ENCODE data around the gene MDH1B. TPM values are rescaled to one million over a fixed set of nuclear protein-coding genes. Genes with fewer than 3 reads are reported as not detected.
A peak's percentile ranks its signal among the peaks of the same experiment; 100 is the strongest.
"Not testable (repeated sequence)": the region's sequence is repeated elsewhere in the genome, so short reads cannot be mapped to it uniquely, and the experiment has no call there.

Gene MDH1B
- total RNA-seq = under 1 TPM; 0.55 to 0.57 TPM

DNA sequence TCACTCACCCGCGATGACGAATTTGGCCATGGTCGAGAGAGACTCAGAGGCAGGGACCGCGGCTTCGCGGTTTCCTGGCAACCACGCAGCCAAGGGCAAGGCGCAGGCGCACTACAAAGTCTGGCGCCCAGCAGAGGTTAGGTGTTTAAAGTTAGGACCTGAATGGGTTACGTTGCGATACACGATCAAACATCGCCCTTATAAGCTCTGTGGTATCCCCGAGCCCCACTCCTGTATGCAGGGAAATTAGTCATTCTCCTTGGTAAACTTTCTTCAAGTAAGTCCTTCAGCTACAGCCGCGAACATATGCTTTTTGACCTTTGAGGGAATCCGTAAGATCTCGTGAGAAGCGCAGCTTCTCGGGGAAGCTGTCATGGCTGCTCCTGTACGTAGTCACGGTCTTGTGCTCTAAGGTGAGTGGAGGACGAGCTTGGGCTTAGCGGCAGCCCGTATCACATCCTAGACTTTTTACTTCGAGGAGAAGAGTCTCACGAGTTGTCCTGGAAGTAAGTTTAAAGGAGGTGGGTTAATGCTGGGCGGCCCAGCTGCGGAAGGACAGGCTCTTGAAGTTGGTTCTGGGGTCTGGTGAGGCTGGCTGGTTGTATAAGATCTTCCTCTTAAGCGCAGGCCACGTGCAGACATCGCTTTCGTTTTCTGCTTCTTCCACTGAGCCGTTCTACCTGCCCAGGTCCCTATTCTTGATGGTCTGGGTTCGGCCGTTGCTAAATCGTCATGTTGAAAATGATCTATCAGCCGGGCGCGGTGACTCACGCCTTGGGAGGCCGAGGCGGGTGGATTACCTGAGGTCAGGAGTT is at the start of gene MDH1B, which contains the start of gene FASTKD2:
MDH1B (minus strand) TSS at position 87 of the 815 bp plus-strand sequence; CDS start at position 30, 57 bp downstream.
FASTKD2 (plus strand) TSS at position 365 of the 815 bp plus-strand sequence. CDS start 1,088 bp downstream, outside the sequence.
- no peaks in the 10 kb centered on the region for H3K9me3 Mint-ChIP-seq (ENCODE audit: insufficient read depth)
- ChIA-PET POLR2A (interaction anchor here (0.7 to 1.6 kb wide), 6 partner anchors 13 to 861 kb away, joined by 3 to 5 read pairs (median 3); partner anchors contain the start of gene KLF7), CTCF (interaction anchor here (0.8 to 2.8 kb wide), 4 partner anchors 16 to 708 kb away, joined by 3 to 18 read pairs (median 8); no protein-coding TSS in a partner anchor)
- H3K27ac Mint-ChIP-seq = peak within 1 kb of the TSS; percentile 96
- peak within 1 kb of the TSS; percentile 90 for H3K4me3 Mint-ChIP-seq
- DNase-seq (peak; percentile 88), ATAC-seq (peak; percentile 92)
- H3K27me3 Mint-ChIP-seq (ENCODE audit: low read depth) = no peaks in the 10 kb centered on the region
- H3K4me1 Mint-ChIP-seq (ENCODE audit: low read depth) = peaks cover 35% of the 10 kb centered on the region
- H3K36me3 Mint-ChIP-seq (ENCODE audit: low read depth) = peaks cover 21% of the 10 kb centered on the region

GRCh38 chr2:206814498-206814897 is 49.4 kb upstream of the MDH1B start:
- CTCF ChIA-PET = interaction anchor here (1.0 to 1.1 kb wide), 2 partner anchors 13 to 15 kb away, joined by 3 to 4 read pairs; no protein-coding TSS in a partner anchor
- POLR2A ChIA-PET = interaction anchor here (0.5 kb wide), 1 partner anchor 716 kb away, joined by 3 read pairs; the partner anchor contains the start of gene CREB1
- ATAC-seq (no peak), DNase-seq (no peak)
- no peaks in the 10 kb centered on the region for H3K36me3 Mint-ChIP-seq (ENCODE audit: low read depth)
- H3K27ac Mint-ChIP-seq = no peak overlapping the region
- no peaks in the 10 kb centered on the region for H3K9me3 Mint-ChIP-seq (ENCODE audit: insufficient read depth)
- no peak overlapping the region for H3K4me3 Mint-ChIP-seq
- H3K27me3 Mint-ChIP-seq (ENCODE audit: low read depth) = no peaks in the 10 kb centered on the region
- no peaks in the 10 kb centered on the region for H3K4me1 Mint-ChIP-seq (ENCODE audit: low read depth)

- DNase-seq; H3K4me1 Mint-ChIP-seq (ENCODE audit: low read depth); CTCF ChIA-PET; H3K27ac Mint-ChIP-seq; ATAC-seq; H3K27me3 Mint-ChIP-seq (ENCODE audit: low read depth); H3K36me3 Mint-ChIP-seq (ENCODE audit: low read depth); POLR2A ChIA-PET; H3K4me3 Mint-ChIP-seq; H3K9me3 Mint-ChIP-seq (ENCODE audit: insufficient read depth): not testable (repeated sequence)
These were observed 47.3 kb upstream of the MDH1B start for GRCh38 chr2:206812471-206812870.

GRCh38 chr2:206807624-206808023 is 42.5 kb upstream of the MDH1B start:
- H3K27me3 Mint-ChIP-seq (ENCODE audit: low read depth); POLR2A ChIA-PET; CTCF ChIA-PET; H3K4me1 Mint-ChIP-seq (ENCODE audit: low read depth); ATAC-seq; H3K27ac Mint-ChIP-seq; H3K4me3 Mint-ChIP-seq; H3K36me3 Mint-ChIP-seq (ENCODE audit: low read depth); DNase-seq; H3K9me3 Mint-ChIP-seq (ENCODE audit: insufficient read depth): not testable (repeated sequence)

DNA sequence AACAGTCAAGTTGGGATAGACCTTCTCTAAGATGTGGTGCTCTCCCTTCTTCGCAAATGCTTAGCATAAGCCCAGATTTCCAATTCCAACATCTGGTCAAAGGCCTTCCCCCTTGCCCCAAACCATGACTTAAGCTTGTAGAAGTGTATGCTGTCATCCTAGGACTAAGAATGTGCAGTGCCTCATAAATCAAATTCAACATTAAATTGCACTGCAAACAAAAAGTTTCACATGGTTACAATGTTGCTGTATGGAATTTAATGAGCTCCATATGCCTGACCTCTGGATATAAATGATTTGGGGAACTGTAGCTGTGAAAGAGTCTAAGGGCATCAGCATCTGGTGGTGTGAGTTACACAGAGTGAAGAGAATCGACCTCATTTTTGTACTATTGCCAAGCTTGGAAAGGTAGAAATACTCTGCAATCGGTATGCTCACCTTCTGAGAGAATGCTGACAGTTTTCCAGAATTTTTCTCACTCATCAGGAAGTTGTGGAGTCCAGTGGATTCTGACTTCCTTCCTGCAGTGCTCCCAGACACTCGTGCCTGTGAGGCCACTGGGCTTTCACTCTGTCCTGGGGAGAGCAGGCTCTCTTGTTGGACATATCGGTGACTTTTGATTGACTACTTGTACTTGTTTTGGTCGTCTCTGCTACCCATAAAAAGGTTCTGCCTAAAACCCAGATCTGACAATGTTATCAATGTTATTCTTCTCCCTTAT is 40.9 kb upstream of the MDH1B start:
- ATAC-seq (no peak), DNase-seq (no peak)
- Mint-ChIP-seq H3K4me1 (ENCODE audit: low read depth) (peaks cover 7% of the 10 kb centered on the region), H3K27me3 (ENCODE audit: low read depth) (no peaks in the 10 kb centered on the region), H3K27ac (no peak overlapping the region), H3K4me3 (no peak overlapping the region), H3K36me3 (ENCODE audit: low read depth) (no peaks in the 10 kb centered on the region), H3K9me3 (ENCODE audit: insufficient read depth) (no peaks in the 10 kb centered on the region)
- POLR2A ChIA-PET = no interaction called here
- CTCF ChIA-PET = no interaction called here

- H3K4me3 Mint-ChIP-seq = no peak overlapping the region
- DNase-seq (no peak), ATAC-seq (no peak)
- H3K27ac Mint-ChIP-seq = no peak overlapping the region
- H3K36me3 Mint-ChIP-seq (ENCODE audit: low read depth) = no peaks in the 10 kb centered on the region
- H3K27me3 Mint-ChIP-seq (ENCODE audit: low read depth) = no peaks in the 10 kb centered on the region
- no peaks in the 10 kb centered on the region for H3K9me3 Mint-ChIP-seq (ENCODE audit: insufficient read depth)
- ChIA-PET CTCF (no interaction called here), POLR2A (no interaction called here)
- peaks cover 15% of the 10 kb centered on the region for H3K4me1 Mint-ChIP-seq (ENCODE audit: low read depth)
These were observed 39.2 kb upstream of the MDH1B start for GRCh38 chr2:206804326-206804725.

DNA sequence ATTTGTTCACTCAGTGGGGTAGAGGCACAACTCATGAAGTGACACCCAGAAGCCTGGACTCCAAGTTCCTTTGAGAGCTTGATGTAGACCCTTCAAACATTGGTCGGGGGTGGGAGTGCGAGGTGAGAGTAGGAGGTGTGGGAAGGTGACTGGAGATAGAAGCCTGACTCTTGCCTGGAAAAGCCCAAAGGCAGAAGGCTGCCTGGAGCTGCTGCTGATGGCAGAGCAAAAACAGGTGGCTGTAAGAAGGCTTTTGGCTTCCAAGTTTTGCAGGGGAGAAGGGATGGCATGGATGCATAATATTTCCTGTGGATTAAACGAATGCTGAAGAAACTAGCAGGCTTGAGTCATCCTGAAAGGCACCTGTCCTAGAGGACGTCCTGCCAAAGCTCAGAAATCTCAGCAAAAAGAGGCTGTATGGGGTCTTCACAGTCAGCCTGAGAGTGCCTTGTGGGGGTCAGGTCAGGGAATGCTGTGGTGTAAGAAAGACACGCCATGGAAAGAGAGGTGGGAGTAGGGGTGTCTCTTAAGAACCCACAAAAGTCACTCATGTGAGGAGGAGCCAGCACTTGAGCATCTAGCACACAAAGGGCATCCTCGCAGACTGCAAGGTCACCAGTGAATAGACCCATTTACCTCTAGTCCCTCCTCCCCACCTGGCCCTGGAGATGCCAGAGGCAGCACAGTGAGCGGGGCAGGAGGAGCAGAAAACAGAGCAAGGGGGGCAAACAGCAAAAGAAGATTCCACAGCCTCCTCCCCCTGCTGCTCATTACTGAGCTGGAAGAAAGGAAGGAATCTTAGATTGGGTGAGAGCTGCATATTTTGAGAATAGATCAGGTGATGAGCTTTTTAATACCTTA is 37.8 kb upstream of the MDH1B start:
- H3K27ac Mint-ChIP-seq = no peak overlapping the region
- H3K27me3 Mint-ChIP-seq (ENCODE audit: low read depth) = no peaks in the 10 kb centered on the region
- H3K36me3 Mint-ChIP-seq (ENCODE audit: low read depth) = no peaks in the 10 kb centered on the region
- no peak overlapping the region for H3K4me3 Mint-ChIP-seq
- peaks cover 19% of the 10 kb centered on the region for H3K4me1 Mint-ChIP-seq (ENCODE audit: low read depth)
- DNase-seq = no peak
- CTCF ChIA-PET = interaction anchor here (1.0 to 3.4 kb wide), 3 partner anchors 260 to 674 kb away, joined by 3 to 21 read pairs (median 7); no protein-coding TSS in a partner anchor
- H3K9me3 Mint-ChIP-seq (ENCODE audit: insufficient read depth) = no peaks in the 10 kb centered on the region
- no peak for ATAC-seq
- POLR2A ChIA-PET = no interaction called here

DNA sequence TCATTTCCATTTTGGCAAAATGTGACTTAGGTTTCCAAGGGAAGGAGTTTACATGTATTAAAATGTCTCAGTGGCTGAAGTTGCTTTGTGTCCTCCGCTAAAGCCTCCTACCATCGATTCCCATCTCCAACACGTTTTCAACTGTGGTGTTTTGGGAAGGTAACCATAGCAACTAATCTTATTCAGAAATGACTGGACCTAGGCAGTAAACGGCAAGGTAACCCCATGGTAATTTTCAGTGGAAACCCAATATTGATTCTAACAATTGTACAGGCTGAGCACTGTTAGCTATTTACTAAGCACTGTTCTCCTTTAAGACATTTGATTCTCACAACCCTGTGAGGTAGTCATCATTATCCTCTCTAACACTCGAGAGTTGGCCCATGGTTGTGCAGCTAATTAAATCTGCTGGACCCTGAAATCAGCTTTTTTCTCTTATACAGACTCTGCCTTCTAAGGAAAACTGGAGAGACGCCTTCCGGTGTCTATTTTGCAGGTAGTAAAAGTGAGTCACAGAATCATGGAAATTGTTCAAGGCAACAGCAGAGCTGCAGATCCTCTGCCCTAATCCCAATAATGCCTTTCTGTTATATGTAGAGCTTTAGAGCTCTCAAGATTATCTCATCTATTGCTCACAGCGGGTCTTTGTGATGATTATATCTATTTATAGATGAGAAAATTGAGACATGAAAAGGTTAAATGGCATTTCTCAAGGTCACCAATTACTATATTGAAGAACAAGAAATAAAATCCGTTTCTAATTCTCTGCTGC is 36.5 kb upstream of the MDH1B start:
- Mint-ChIP-seq H3K36me3 (ENCODE audit: low read depth) (peaks cover under 1% of the 10 kb centered on the region), H3K4me3 (no peak overlapping the region), H3K27me3 (ENCODE audit: low read depth) (no peaks in the 10 kb centered on the region), H3K27ac (no peak overlapping the region), H3K9me3 (ENCODE audit: insufficient read depth) (no peaks in the 10 kb centered on the region), H3K4me1 (ENCODE audit: low read depth) (peaks cover 22% of the 10 kb centered on the region)
- ChIA-PET POLR2A (interaction anchor here (1.0 kb wide), 1 partner anchor 365 kb away, joined by 4 read pairs; the partner anchor contains the start of gene KLF7), CTCF (interaction anchor here (0.7 to 3.7 kb wide), 39 partner anchors 11 to 731 kb away, joined by 3 to 55 read pairs (median 4); partner anchors contain the start of genes FASTKD2, KLF7 and MDH1B)
- ATAC-seq (no peak), DNase-seq (no peak)

DNA sequence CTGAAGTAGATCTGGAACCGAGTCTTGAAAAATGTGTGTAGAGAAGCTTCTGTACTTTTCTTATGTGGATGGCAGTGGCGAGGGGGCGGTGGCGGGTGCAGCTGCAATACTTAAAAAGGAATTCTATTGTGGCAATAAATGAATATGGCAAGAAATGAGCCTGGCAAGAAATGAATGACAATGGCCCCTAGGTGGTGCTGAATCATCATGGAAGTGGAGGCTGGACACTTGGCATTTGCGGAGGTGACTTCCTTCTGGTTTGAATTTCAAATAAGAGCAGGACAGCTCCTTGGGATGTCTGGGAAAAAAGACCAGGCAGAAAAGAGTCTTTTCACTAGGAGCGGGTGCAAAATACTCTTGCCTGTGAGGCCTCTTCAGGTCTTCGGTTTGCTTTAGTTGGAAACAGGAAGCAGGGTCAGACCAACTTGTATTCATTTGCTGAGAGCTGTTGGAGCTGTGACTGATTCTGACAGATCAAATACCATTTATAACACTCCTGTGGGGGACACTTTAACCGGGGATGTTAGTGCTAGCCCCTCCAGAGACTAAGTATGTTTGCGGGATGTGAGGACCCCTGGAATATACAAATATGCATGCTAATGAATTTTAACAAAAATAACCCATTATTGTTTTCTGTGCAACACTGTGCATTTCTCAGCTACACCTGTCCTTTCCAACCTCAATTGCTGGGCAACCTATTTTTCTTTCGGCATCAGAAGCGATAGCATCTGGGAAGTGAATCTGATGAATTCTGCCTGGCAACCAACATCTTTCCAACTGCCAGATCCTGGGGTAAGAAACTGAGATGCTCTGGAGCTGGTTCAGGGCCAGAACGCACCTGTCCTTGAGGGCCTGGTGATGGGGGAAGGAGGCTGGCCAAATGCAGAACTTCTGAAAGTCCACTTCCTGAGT is 35.6 kb upstream of the MDH1B start:
- H3K36me3 Mint-ChIP-seq (ENCODE audit: low read depth) = peaks cover 2% of the 10 kb centered on the region
- H3K27ac Mint-ChIP-seq = peak overlapping the region; percentile 59
- peak overlapping the region; percentile 52 for H3K4me3 Mint-ChIP-seq
- no peaks in the 10 kb centered on the region for H3K27me3 Mint-ChIP-seq (ENCODE audit: low read depth)
- ChIA-PET POLR2A (interaction anchor here (0.6 to 1.0 kb wide), 2 partner anchors 365 to 732 kb away, joined by 4 to 6 read pairs; partner anchors contain the start of gene KLF7), CTCF (interaction anchor here (0.6 to 3.7 kb wide), 55 partner anchors 10 to 732 kb away, joined by 3 to 55 read pairs (median 4); partner anchors contain the start of genes FASTKD2, KLF7 and MDH1B)
- DNase-seq (peak; percentile 67), ATAC-seq (peak; percentile 65)
- H3K9me3 Mint-ChIP-seq (ENCODE audit: insufficient read depth) = no peaks in the 10 kb centered on the region
- peaks cover 22% of the 10 kb centered on the region for H3K4me1 Mint-ChIP-seq (ENCODE audit: low read depth)

DNA sequence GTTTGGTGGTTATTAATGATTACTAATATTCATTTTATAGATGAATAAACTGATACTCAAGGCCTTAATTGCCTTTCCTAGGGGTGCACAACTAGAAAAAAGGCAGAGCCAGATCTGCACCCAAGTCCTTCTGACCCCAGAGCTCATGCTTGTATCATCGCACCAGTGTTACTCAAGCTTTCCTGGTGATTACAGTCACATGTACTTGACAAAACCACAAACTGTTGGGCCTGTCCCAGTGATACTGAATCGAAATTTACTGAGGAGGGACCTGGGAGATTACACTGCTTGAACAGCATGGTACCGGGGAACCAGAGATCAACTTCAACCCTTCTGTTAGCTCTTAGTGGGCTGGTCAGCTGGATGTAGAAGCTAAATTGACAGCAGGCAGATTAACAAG is 34.0 kb upstream of the MDH1B start:
- Mint-ChIP-seq H3K4me1 (ENCODE audit: low read depth) (peaks cover 22% of the 10 kb centered on the region), H3K27me3 (ENCODE audit: low read depth) (no peaks in the 10 kb centered on the region), H3K9me3 (ENCODE audit: insufficient read depth) (no peaks in the 10 kb centered on the region), H3K27ac (no peak overlapping the region), H3K4me3 (no peak overlapping the region), H3K36me3 (ENCODE audit: low read depth) (peaks cover 6% of the 10 kb centered on the region)
- POLR2A ChIA-PET = interaction anchor here (0.5 to 1.0 kb wide), 2 partner anchors 10 to 506 kb away, joined by 3 read pairs; no protein-coding TSS in a partner anchor
- CTCF ChIA-PET = interaction anchor here (0.8 to 3.7 kb wide), 10 partner anchors 8 to 673 kb away, joined by 3 to 55 read pairs (median 8); partner anchors contain the start of genes FASTKD2, KLF7 and MDH1B
- DNase-seq (no peak), ATAC-seq (no peak)

All from activated CD8-positive, alpha-beta T cell treated with anti-CD3 and anti-CD28 coated beads, Interleukin-2, amount 10 ng/mL, durations not matched to agents 7 days and 5 days (primary cell).